DMS 273 (cell line): Measurements from ENCODE around the gene GMDS.

ENCODE experiments used
- DNase-seq: peaks from one replicate; lab custom pipeline; 2025; ENCODE audit not compliant: unreplicated experiment; lab: John Stamatoyannopoulos, UW

The GMDS gene

DNA sequence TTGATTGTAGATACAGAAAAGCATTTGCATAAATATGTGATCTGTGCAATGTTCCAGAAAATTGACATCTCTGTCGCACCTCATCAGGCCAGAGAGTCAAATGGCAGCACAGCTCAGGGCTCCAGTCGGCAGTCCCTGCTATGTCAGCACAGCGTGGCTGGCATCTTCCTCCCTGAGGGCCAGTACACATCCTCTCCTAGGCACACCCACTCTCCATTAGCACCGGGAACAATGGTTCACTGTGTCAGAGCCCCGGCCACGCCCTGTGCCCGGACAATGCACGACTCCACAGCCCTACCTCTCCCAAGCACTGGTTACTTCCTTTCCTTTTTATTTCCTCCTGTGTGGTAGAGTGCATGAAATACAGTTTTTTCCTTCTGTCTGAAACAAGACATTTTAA is 520.8 kb downstream of the GMDS start:
- no peak for DNase-seq

DNA sequence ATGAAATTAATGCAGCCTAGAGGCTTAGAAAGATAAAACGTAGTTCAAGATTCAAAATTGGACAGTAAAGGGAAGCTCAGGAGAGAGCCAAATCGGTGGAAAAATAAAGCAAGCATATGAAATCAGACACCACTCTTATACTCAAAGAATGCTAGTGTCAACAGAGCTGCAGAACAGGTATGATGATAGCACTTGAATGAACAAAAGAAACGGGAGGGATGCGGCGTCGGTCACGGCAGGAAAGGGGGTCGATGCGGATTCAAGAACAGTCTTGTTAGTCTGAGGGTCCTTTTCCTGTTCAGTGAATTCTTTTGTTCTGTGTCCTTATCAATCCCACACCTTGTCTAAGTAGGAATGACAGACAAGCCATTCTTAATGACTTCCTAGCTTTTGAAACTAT is 521.3 kb downstream of the GMDS start:
- DNase-seq = no peak

DNA sequence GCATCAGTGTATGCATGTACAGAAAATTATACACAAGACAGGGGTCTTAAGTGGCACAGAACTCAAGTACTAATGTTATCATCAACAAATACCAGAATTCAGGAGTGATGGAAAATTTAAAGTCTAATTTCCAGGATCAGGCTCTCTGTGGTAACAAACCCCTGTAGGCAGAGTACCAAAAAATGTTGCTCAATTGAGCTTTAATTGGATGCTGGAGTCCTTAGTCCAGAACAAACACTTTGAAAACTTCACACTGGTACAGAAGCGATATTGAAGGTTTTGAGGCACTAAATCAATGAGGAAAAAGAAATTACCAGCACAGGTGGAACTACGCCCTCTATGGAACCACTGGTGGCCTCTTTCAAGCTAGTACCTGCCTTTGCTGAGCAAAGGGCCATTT is 522.6 kb downstream of the GMDS start:
- no peak for DNase-seq

DNA sequence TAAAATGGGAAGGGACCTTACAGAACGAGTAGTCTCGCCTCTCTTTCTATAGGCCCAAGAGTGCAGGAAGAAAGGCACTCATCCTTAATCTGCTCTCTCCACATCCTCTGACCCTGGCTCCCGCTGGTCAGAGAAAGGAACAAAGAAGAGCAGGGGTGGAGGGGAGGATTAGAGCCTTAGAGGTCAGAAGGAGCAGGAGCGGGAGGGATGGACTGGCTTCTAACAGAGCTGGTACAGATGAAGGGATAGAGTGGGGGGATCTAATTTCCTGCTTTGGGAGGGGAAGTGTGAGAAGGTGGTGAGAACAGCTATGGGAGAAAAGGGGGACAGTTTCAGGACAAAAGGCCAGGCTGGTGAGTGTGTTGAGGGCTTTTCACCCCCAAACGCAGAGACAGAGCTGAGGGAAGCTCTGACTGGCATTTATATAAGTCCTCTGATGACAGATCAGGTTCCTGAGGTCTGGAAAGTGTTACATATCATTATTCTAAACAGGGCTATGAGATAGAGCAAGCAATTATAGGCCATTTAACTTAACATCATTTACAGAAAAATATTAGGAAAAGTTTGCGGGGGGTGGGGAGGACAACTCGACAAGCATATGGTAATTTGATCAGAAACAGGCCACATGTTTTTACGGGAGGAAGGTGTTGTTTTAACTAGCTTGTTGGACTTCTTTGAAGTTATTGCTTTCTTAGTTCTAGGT is 524.6 kb downstream of the GMDS start:
- no peak for DNase-seq

GRCh38 chr6:1719922-1720321 is 525.5 kb downstream of the GMDS start:
- no peak for DNase-seq

GRCh38 chr6:1716868-1717267 is 528.5 kb downstream of the GMDS start:
- DNase-seq = no peak

DNA sequence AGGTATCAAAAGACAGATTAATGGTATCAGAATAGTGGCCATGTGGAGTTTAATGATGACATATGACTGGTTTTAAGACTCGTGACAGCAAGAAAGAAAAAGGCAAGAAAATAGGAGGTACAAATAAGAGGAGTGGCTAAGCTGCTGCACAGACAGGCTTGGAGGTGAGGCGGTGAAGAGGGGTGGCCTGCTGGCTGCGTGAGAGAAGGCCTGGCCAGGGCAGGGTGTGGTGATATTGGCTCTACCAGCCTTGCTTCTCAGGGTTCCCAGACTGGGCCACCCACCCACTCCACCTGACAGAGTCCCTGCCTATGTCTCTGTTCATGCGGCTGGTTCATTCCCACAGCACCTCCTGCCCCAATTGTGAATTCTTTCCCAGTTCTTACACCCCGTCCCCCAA is 529.0 kb downstream of the GMDS start:
- DNase-seq = no peak

DNA sequence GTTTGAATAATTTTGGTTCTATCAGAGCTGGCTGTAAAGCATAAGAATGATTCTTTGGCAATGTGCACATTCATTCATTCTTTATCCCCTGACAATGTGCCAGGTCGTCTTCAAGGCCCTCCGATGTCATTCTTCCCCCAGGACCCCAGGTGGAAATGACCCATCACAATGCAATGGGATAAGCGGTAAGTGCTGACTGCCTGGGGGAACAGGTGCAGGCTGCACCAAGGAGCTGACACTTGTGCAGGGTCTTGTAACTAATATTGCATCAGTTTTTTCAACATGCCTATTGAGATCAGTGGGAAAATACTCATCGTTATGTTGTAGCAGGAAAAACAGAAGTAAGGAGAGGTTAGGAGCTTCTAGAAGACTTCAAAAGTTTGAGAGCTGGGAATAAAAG is 530.1 kb downstream of the GMDS start:
- DNase-seq = no peak

GRCh38 chr6:1714654-1715053 is 530.8 kb downstream of the GMDS start:
- DNase-seq = no peak

GRCh38 chr6:1713016-1713600 is 532.3 kb downstream of the GMDS start:
- DNase-seq = no peak

GRCh38 chr6:1712451-1712850 is 533.0 kb downstream of the GMDS start:
- DNase-seq = no peak

DNA sequence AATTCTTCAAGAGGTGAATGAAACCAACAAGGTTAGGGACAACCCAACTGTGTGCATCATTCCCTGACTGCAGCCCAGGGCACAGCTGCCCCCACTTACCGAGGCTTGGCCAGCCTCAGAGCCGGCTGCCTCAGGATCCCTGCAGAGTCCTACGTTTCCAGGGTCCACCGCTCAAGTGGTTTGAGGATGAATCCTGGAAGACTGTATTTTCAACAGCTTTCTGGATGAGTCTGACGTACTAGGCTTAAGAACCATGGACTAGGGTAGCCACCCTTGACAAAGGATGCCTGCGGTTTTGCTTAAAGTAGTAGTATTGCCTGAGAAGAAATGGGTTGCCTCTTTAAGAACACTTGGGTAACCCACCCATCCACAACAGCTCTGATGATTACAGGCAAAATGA is 534.3 kb downstream of the GMDS start:
- no peak for DNase-seq

- no peak for DNase-seq
Observed at GRCh38 chr6:1709234-1709641, 536.2 kb downstream of the GMDS start.

DNA sequence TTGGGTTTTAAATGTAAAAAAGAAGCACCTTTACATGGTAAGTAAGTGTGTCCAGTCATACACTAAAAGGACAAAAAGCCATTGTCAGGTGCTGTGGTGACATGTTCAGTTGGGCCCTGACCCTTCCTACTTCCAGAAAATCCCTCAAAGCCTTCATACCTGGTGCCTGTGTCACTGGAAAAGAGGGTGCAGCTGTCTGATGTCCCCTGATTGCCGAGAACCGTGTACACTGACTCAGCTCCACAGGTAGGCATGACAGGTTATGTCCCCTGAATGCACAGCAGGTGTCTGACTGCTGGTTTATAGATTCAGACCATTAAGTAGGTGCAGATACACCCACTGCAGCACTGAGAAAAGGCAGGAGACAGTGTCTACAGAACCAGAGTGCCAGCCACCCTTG is 536.6 kb downstream of the GMDS start:
- no peak for DNase-seq

DNA sequence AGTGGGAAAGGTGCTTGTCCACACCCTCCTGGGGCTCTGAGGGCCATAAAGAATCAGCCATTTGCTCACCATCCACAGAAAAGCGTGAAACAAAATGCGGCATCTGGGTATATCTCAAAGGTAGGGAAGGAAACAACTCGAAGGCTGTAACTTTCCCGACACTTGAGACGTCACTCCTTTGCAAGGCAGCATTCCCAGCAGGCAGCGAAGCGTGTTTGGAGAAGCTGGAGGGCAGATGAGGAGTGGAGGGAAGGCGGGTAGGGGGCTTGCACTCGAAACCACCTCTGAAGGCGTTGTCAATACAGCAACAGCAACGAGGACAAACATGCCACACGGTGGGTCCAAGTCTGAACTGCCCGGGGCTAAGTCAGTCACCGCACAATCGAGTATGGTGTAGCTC is 537.3 kb downstream of the GMDS start:
- no peak for DNase-seq

DNA sequence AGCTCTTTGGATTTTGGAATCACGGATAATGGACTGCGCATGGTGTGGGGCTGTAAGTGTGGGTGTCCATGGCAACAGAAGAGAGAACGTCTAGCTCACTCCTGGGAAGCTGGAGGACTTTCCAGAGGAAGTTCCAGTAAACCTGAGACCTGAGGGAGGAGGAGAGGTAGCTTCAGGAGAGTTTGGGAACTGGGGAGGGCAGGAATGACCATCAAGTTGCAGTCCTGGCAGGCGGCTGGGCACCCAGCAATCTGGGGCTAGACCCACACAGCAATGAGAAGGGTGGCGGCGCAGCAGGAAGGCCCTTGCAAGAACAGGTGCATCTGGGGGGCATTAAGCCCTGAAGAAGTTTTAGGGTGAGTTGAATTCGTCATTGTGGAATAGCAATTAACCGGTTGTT is 539.8 kb downstream of the GMDS start:
- no peak for DNase-seq

GRCh38 chr6:1705183-1705582 is 540.2 kb downstream of the GMDS start:
- peak; percentile 33 for DNase-seq

- DNase-seq = no peak
Observed at GRCh38 chr6:1704711-1705110, 540.7 kb downstream of the GMDS start.

GRCh38 chr6:1703923-1704322 is 541.5 kb downstream of the GMDS start:
- DNase-seq = no peak

GRCh38 chr6:1703091-1703855 is 542.1 kb downstream of the GMDS start:
- no peak for DNase-seq

- DNase-seq = no peak
Observed at GRCh38 chr6:1702580-1703051, 542.8 kb downstream of the GMDS start.

GRCh38 chr6:1701668-1702353 is 543.6 kb downstream of the GMDS start:
- DNase-seq = no peak
